SK-N-SH treated with all-trans-retinoic acid at 6 μM for 48 hours (cell line): Measurements from ENCODE around the gene CT47C1.

Source experiments
- ATAC-seq: fragments of 200-7000 bp; cut with Tn5 transposase; 3 replicates; pipeline ENCODE4 v1.9.1; 2020; ENCODE audit warnings: mild to moderate bottlenecking, moderate library complexity
- BACH2 ChIP-seq: fragments of 250-450 bp; sonication (Bioruptor Pico); IDR thresholded peaks from 2 replicates; pipeline ENCODE4 v1.9.0; 2021; ENCODE audit warnings: mild to moderate bottlenecking, borderline replicate concordance
- CSDC2 ChIP-seq: fragments of 250-450 bp; sonication (Bioruptor Pico); IDR thresholded peaks from 2 replicates; pipeline ENCODE4 v1.5.0; 2020; ENCODE audit warnings: mild to moderate bottlenecking, moderate library complexity
- ESRRG ChIP-seq: fragments of 250-450 bp; sonication (Bioruptor Pico); IDR thresholded peaks from 2 replicates; pipeline ENCODE4 v1.6.1; 2021; ENCODE audit warnings: mild to moderate bottlenecking
- GLIS3 ChIP-seq: fragments of 250-450 bp; sonication (Bioruptor Pico); IDR thresholded peaks from 2 replicates; pipeline ENCODE4 v1.5.0; 2020; ENCODE audit warnings: mild to moderate bottlenecking, moderate library complexity
- ISL1 ChIP-seq: fragments of 250-450 bp; sonication (Bioruptor Pico); IDR thresholded peaks from 2 replicates; pipeline ENCODE4 v2.1.2; 2022; ENCODE audit warnings: mild to moderate bottlenecking, moderate library complexity
- OSR1 ChIP-seq: fragments of 250-450 bp; sonication (Bioruptor Pico); IDR thresholded peaks from 2 replicates; pipeline ENCODE4 v1.8.0; 2022; ENCODE audit warnings: moderate library complexity, mild to moderate bottlenecking, inconsistent platforms
- RARB ChIP-seq: fragments of 250-450 bp; sonication (Bioruptor Pico); IDR thresholded peaks from 2 replicates; pipeline ENCODE4 v1.8.0; 2021; ENCODE audit warnings: mild to moderate bottlenecking, moderate library complexity
- SNAI2 ChIP-seq: fragments of 250-450 bp; sonication (Bioruptor Pico); IDR thresholded peaks from 2 replicates; pipeline ENCODE4 v1.5.0; 2020; ENCODE audit warnings: mild to moderate bottlenecking, moderate library complexity
- TCF4 ChIP-seq: fragments of 250-450 bp; sonication (Bioruptor Pico); IDR thresholded peaks from 2 replicates; pipeline ENCODE4 v1.8.0; 2021; ENCODE audit warnings: mild to moderate bottlenecking, moderate library complexity, borderline replicate concordance
- ZC3H10 ChIP-seq: fragments of 250-450 bp; sonication (Bioruptor Pico); IDR thresholded peaks from 2 replicates; pipeline ENCODE4 v1.5.1; 2021; ENCODE audit warnings: mild to moderate bottlenecking, moderate library complexity
- ZFP3 ChIP-seq: fragments of 250-450 bp; sonication (Bioruptor Pico); IDR thresholded peaks from 2 replicates; pipeline ENCODE4 v1.5.0; 2020; ENCODE audit warnings: mild to moderate bottlenecking, moderate library complexity
- ZFP30 ChIP-seq: fragments of 450-650 bp; formaldehyde crosslinking; IDR thresholded peaks from 2 replicates; pipeline ENCODE4 v1.5.0; 2022; ENCODE audit warnings: mild to moderate bottlenecking, moderate library complexity
- ZNF565 ChIP-seq: fragments of 450-650 bp; formaldehyde crosslinking; conservative IDR thresholded peaks from 2 replicates; pipeline ENCODE4 v1.5.0; 2020; ENCODE audit warnings: low read depth, mild to moderate bottlenecking, moderate library complexity
- ZNF70 ChIP-seq: fragments of 450-650 bp; formaldehyde crosslinking; IDR thresholded peaks from 2 replicates; pipeline ENCODE4 v1.5.0; 2020; ENCODE audit warnings: mild to moderate bottlenecking, moderate library complexity
- ZNF8 ChIP-seq: fragments of 450-650 bp; formaldehyde crosslinking; IDR thresholded peaks from 2 replicates; pipeline ENCODE4 v1.5.0; 2020; ENCODE audit warnings: mild to moderate bottlenecking, moderate library complexity
- TF ChIP-seq, protein P1 (sequence below): fragments of 250-450 bp; sonication (Bioruptor Pico); IDR thresholded peaks from 2 replicates; pipeline ENCODE4 v1.5.1; 2021; ENCODE audit warnings: mild to moderate bottlenecking, moderate library complexity
- TF ChIP-seq, protein P2 (sequence below): fragments of 250-450 bp; sonication (Bioruptor Pico); IDR thresholded peaks from 2 replicates; pipeline ENCODE4 v1.8.0; 2020; ENCODE audit warnings: mild to moderate bottlenecking, moderate library complexity, borderline replicate concordance
- TF ChIP-seq, protein P3 (sequence below): fragments of 250-450 bp; sonication (Bioruptor Pico); IDR thresholded peaks from 2 replicates; pipeline ENCODE4 v1.5.0; 2020; ENCODE audit warnings: mild to moderate bottlenecking, moderate library complexity
- TF ChIP-seq, protein P4 (sequence below): fragments of 250-450 bp; sonication (Bioruptor Pico); IDR thresholded peaks from 2 replicates; pipeline ENCODE4 v1.8.0; 2021; ENCODE audit warnings: low read depth, mild to moderate bottlenecking, moderate library complexity, borderline replicate concordance

CT47C1 gene

DNA sequence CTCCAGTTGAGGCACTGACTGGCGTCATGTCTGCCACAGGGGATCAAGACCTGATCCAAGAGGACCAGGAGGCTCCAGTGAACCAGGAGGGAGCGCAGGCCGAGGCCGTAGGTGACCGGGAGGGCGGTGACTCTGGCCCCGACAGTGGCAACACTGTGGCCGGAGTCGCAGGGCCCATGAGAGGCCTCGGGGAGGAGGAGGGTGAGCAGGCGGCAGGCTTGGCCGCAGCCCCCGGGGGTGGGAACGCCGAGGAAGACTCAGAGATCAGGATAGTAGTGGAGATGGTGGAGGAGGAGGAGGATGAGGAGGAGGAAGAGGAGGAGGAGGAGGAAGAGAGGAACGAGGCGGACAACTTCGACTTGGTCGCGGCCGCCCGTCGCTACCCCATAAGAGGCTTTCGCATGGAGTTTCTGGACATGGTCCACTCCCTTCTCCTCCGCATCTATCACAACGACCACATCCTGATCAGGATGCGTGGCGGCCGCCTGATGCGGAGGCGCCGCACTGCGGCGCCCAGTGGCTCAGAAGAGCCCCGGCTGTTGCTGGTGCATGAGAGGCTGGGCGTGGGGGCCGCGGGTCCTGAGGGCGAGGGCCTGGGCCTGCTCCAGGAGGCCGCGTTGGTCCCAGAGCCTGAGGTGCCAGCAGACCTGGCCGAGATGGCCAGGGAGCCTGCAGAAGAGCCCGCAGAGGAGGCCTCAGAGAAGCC is 560 bp downstream of the CT47C1 start:
- TF ChIP-seq GLIS3 (CRISPR knock-in tag) (no peak), TCF4 (CRISPR knock-in tag) (no peak), BACH2 (CRISPR knock-in tag) (no peak), CSDC2 (CRISPR knock-in tag) (no peak), ISL1 (CRISPR knock-in tag) (no peak)
- TF ChIP-seq, protein P1, sequence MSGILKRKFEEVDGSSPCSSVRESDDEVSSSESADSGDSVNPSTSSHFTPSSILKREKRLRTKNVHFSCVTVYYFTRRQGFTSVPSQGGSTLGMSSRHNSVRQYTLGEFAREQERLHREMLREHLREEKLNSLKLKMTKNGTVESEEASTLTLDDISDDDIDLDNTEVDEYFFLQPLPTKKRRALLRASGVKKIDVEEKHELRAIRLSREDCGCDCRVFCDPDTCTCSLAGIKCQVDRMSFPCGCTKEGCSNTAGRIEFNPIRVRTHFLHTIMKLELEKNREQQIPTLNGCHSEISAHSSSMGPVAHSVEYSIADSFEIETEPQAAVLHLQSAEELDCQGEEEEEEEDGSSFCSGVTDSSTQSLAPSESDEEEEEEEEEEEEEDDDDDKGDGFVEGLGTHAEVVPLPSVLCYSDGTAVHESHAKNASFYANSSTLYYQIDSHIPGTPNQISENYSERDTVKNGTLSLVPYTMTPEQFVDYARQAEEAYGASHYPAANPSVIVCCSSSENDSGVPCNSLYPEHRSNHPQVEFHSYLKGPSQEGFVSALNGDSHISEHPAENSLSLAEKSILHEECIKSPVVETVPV = no peak
- ATAC-seq = no peak

DNA sequence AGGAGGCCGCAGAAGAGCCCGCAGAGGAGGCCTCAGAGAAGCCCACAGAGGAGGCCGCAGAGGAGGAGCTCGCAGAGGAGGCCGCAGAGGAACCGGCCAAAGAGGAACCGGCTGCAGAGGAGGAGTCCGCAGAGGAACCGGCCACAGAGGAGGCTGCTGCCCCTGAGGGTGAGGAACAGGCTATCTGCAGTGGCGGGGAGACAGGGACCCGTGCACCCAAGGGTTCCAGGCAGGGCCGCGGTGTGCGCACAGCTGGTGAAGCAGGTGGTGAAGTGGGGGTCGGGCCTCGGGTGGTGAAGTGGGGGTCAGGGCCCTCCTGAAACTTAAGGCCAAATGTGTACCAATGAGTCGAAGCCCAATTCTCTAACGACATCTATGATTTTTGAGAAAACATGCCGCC is 1.1 kb downstream of the CT47C1 start:
- ATAC-seq = no peak
- TF ChIP-seq ZNF8 (CRISPR knock-in tag) = no peak
- no peak for TF ChIP-seq ESRRG (CRISPR knock-in tag)
- TF ChIP-seq BACH2 (CRISPR knock-in tag) = no peak
- TF ChIP-seq RARB = no peak
- TF ChIP-seq ISL1 (CRISPR knock-in tag) = no peak
- TF ChIP-seq, protein P2, sequence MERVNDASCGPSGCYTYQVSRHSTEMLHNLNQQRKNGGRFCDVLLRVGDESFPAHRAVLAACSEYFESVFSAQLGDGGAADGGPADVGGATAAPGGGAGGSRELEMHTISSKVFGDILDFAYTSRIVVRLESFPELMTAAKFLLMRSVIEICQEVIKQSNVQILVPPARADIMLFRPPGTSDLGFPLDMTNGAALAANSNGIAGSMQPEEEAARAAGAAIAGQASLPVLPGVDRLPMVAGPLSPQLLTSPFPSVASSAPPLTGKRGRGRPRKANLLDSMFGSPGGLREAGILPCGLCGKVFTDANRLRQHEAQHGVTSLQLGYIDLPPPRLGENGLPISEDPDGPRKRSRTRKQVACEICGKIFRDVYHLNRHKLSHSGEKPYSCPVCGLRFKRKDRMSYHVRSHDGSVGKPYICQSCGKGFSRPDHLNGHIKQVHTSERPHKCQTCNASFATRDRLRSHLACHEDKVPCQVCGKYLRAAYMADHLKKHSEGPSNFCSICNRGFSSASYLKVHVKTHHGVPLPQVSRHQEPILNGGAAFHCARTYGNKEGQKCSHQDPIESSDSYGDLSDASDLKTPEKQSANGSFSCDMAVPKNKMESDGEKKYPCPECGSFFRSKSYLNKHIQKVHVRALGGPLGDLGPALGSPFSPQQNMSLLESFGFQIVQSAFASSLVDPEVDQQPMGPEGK = no peak
- TF ChIP-seq OSR1 = no peak

DNA sequence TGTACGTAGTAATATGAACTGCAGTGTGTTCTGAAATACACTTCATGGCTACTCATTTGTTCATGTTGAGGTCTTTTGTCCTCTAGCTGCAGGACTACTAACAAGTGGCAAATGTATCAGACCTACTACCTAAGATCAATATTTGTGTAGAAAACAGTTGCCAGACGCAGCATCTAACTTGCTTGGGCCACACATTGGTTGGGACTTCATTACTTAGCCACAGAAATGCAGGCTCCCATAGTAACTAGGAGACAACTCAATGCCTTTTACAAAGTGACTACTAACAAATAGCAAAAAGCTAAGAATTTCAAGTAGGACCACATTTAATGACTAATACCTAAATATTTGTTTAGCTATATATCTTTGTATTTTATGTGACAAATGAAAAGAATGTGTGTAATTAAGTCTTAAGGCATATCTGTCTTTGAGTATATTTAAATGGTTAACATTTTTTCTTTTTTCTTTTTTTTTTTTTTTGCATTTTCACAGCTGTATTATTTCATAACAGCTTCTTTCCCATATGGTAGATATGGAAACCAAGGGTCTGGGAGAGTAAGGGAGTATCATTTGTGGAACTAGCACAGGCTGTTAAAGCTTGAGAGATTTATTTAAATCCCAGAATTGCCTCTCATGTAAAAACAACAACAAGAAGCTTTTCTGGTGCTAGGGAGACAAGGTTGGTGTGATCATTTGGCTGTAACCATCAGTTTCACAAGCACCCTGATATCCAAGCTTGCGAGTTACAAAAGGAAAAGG is 2.7 kb downstream of the CT47C1 start:
- no peak for ATAC-seq
- TF ChIP-seq BACH2 (CRISPR knock-in tag) (no peak), ISL1 (CRISPR knock-in tag) (no peak), SNAI2 (CRISPR knock-in tag) (no peak), CSDC2 (CRISPR knock-in tag) (no peak), ZFP30 (CRISPR knock-in tag) (no peak), ZNF70 (CRISPR knock-in tag) (no peak), ZFP3 (CRISPR knock-in tag) (no peak), RARB (no peak), ZNF8 (CRISPR knock-in tag) (no peak)
- TF ChIP-seq, protein P3, sequence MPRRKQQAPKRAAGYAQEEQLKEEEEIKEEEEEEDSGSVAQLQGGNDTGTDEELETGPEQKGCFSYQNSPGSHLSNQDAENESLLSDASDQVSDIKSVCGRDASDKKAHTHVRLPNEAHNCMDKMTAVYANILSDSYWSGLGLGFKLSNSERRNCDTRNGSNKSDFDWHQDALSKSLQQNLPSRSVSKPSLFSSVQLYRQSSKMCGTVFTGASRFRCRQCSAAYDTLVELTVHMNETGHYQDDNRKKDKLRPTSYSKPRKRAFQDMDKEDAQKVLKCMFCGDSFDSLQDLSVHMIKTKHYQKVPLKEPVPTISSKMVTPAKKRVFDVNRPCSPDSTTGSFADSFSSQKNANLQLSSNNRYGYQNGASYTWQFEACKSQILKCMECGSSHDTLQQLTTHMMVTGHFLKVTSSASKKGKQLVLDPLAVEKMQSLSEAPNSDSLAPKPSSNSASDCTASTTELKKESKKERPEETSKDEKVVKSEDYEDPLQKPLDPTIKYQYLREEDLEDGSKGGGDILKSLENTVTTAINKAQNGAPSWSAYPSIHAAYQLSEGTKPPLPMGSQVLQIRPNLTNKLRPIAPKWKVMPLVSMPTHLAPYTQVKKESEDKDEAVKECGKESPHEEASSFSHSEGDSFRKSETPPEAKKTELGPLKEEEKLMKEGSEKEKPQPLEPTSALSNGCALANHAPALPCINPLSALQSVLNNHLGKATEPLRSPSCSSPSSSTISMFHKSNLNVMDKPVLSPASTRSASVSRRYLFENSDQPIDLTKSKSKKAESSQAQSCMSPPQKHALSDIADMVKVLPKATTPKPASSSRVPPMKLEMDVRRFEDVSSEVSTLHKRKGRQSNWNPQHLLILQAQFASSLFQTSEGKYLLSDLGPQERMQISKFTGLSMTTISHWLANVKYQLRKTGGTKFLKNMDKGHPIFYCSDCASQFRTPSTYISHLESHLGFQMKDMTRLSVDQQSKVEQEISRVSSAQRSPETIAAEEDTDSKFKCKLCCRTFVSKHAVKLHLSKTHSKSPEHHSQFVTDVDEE (CRISPR knock-in tag) = no peak
- TF ChIP-seq, protein P1 = no peak

DNA sequence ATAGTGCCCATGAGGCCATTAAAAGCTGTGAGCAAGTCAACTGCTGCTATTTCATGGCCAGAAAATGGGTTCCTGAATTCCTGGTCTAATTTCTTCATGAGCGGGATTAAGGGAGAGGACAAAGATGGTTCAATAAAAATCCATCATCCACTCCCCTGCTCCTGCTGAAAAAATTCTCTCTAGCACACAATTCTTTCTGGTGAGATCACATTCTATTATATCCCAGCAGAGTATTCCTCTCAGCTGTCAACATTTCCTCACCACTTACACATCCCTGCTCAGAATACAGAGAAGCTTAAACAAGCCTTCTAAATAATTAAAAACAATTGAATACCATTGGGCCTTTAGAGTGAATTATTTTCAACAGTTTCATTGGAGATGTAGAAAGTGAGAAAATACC is 9.5 kb downstream of the CT47C1 start:
- ATAC-seq = no peak
- TF ChIP-seq RARB (no peak), ZFP3 (CRISPR knock-in tag) (no peak), BACH2 (CRISPR knock-in tag) (no peak), ZC3H10 (CRISPR knock-in tag) (no peak), ZNF565 (CRISPR knock-in tag) (no peak), OSR1 (no peak)
- TF ChIP-seq, protein P2 = no peak
- TF ChIP-seq, protein P4, sequence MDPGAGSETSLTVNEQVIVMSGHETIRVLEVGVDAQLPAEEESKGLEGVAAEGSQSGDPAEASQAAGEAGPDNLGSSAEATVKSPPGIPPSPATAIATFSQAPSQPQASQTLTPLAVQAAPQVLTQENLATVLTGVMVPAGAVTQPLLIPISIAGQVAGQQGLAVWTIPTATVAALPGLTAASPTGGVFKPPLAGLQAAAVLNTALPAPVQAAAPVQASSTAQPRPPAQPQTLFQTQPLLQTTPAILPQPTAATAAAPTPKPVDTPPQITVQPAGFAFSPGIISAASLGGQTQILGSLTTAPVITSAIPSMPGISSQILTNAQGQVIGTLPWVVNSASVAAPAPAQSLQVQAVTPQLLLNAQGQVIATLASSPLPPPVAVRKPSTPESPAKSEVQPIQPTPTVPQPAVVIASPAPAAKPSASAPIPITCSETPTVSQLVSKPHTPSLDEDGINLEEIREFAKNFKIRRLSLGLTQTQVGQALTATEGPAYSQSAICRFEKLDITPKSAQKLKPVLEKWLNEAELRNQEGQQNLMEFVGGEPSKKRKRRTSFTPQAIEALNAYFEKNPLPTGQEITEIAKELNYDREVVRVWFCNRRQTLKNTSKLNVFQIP (CRISPR knock-in tag) = no peak
- TF ChIP-seq, all 23 proteins: peak for 0
